ENCODE results near the gene IRF2BPL.

The IRF2BPL gene

DNA sequence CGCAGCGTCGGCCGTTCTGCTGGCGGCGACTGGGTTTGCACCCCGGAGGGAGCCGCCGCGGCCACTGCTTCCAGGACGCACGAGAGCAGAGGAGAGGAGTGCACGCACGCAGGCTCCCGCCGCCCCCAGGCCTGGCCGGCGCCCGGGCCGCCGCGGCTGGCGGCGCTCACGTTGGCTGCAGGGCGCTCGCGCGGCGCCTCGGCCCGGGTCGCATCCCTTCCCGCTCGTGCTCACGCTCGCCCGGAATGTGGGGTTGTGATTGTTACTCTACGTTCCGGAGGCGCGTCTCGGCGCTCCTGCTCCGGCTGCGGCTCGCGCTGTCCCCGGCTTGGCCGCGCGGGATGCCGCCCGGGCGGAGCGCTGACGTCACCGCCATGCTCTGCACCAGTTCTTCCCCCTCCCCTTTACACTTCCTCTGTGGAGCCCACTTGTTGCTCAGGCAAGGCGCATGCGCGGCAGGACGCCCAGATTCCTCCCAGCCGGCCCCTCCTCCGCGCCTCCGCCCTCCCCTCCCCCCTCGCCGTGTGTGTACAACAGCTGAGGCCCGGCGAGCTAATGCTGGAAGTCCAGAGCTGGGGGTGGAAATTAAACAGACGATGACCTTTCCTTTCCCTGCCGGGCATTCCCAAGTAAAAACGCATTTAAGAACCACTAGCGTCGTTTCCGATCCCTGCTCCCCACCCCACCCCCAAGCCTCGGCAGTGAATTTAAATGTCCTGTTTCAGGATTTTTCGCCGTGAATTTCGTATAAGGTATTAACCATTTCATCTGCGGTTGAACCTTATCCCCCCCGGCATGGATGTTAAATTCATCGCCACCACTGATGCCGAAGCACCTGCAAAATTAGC lies at the start of gene IRF2BPL:
TSS of gene IRF2BPL (minus strand) at position 325 of the 848 bp plus-strand sequence. CDS start 916 bp downstream, outside the sequence.
- peak; percentile 96 to 97 for DNase-seq

GRCh38 chr14:77077040-77077439 lies 48.5 kb upstream of the IRF2BPL start:
- no peak for DNase-seq

DNA sequence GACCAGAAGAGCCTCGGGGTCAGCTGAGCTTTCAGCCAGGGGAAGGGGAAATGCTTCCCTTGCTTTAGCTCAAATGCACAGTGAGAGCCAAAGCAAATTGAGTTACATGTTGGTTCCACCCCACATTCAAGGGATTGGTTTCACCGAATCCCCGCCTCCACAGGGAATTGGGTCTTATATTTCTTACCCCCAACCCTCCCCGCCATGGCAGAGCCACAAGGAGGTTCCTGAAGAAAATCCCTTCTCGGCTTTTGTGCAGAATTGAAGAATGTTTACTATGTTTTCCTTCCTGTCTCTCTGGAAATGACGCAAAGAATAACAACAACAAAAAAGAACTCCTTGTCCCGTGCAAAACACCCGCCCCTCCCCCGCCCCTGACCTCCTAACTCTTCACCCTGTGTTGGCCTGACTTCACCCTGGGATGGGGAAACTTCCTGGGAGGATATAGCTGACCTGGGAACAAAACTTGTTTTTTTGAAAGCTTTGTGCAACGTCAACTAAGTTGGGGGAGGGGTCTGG lies 47.7 kb upstream of the IRF2BPL start:
- no peak for DNase-seq

DNA sequence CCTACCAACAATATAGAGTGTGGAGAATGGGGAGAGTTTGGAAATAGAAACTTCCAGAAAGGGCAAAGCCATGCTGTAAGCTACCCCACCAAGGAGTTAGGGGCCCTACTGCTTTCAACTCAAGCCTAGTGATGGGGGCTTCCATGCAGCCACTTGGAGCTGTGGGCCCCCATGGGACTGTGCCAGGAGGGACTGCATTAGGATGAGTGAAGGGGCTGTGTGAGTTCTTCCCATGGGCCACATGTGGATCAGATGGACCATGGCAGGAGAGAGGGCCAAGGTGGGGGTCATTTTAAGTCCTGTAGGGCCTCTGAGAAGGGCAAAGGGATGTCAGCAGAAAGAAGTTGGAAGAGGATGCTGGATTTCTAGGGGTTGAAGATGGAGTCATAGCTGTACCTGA lies 46.5 kb upstream of the IRF2BPL start:
- no peak for DNase-seq

GRCh38 chr14:77071938-77072388 lies 43.5 kb upstream of the IRF2BPL start:
- DNase-seq = no peak

GRCh38 chr14:77069551-77069950 lies 41.0 kb upstream of the IRF2BPL start:
- DNase-seq = no peak

DNA sequence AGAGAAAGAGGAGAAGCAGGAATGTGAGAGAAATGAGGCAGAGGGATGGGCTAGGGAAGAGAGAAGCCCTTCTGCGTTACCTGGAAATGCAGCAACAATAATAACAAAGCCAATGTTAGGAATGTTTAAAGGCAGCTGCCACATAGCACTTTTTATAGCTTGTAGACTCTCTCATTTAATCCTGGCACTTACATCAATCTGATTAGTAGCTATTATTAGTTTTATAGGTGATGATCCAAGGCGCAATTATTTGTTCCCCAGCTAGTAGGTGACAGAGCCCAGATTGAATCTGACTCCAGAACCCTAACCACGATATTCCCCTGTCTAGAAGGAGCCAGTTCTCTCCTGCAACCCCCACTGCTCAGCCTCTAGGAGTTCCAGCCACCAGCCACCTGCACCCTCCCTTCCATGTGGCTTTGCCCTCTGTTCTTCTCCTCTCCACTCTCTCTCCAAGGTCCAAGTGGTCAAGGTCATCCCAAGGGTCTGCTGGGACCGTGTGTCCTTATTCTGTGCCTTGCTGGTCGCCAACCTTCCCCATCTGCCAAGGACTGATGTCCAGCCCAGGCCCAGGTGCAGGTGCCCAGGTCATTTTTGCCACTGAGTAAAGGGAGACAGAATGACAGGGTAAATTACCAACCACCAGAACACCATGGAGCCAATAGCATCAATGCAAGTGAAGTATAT lies 40.2 kb upstream of the IRF2BPL start:
- no peak for DNase-seq

DNA sequence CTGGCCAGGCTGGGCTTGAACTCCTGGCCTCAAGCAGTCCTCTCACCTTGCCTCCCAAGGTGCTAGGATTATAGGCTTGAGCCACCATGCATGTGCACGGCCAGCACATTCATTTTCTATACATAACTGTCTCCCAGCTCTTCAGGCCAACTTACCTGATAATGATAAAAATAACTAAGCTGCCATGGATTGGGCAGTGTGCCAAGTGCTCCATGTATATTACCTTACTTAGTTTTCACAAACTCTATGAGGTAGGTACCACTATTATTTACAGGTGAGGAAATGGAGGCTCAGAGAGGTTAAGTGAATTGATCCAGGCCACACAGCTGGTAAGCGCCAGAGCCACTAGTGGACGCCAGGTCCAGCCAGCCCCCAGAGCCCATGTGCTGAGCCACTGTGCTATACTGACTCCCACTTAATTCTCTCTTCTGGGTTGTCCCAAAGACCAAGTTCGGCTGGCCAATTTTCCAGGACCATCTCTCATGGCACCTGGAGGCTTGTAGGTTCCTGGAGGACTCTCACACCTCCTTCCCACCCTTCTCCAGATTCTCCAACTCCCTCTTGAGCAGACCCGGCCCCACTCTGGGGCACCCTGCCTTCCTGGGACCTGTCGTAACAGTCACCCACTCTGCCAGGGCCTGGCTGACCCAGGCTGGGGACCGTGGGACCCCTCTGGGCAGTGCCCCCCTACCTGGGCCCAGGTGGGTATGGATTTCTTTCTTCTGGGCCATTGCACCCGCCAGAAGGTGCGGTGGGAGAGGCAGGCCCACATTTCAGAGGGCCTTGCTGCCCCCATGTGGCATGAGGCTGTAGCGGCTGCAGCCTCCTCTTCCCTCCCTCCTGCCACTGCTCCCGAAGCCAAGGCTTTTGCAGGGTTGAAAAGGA lies 39.4 kb upstream of the IRF2BPL start:
- peak; percentile 60 to 61 for DNase-seq

GRCh38 chr14:77066578-77067172 lies 38.2 kb upstream of the IRF2BPL start:
- DNase-seq = no peak

DNA sequence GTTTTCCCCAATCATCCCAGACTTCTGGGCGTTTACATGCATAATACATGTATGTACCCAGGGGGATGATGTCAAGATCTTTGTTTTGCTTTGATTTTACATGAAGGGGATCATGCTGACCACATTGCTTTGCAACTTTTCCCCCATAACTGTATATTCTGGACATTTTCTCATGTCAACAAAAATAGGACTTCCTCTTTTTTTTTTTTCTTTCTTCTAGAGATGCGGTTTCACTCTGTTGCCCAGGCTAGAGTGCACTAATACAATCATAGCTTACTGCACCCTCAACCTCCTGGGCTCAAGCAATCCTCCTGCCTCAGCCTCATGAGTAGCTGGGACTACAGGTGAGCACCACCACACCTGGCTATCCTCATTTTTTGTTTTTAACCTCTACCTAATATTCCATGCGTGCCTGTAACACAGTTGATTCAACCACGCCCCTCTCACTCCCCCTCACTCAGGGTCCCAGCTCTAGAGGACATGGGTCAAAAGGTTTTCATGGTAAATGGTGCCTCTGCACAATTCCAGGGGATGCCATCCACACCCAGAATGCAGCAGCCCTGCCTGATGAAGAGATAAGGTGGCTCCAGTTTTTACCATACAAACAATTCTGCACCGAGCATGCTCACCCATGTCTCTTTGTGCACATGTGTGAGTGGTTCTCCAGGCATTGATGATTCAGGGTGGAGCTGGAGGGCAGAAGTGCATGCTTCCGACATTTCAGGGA lies 37.5 kb upstream of the IRF2BPL start:
- no peak for DNase-seq

DNA sequence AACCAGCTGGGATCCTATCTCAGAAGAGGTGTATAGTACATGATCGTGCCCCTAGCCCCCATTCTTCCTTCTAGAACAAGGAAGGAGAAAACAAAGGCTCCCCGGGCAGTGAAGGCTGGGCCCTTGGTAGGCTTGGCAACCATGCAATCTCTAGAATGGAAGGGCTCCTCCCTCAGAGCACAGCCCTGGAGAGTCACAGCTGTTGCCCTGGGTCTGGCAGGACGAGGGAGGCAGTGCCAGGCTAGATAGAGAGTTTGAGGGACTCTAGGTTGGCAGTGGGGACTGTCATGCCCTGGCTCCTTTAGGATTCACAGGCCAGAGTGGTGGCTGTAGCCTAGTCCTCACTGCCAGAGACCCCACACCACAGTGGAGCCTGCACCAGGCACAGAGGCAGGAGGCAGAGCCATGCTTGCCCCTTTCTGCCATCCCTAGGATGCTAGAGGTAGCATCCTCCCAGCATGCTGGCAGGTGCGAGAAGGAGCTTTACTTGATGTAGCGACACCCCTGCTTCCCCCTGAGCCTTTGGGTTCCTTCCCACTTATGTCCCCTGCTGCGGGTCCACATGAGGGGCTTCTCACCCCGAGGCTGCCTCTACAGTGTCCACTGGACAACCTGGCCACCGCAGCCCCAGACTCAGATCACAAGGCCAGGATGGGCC lies 36.1 kb upstream of the IRF2BPL start:
- DNase-seq = no peak

- no peak for DNase-seq
Measured at GRCh38 chr14:77063571-77064171, 35.2 kb upstream of the IRF2BPL start.

- no peak for DNase-seq
Measured at GRCh38 chr14:77062261-77062660, 33.8 kb upstream of the IRF2BPL start.

DNA sequence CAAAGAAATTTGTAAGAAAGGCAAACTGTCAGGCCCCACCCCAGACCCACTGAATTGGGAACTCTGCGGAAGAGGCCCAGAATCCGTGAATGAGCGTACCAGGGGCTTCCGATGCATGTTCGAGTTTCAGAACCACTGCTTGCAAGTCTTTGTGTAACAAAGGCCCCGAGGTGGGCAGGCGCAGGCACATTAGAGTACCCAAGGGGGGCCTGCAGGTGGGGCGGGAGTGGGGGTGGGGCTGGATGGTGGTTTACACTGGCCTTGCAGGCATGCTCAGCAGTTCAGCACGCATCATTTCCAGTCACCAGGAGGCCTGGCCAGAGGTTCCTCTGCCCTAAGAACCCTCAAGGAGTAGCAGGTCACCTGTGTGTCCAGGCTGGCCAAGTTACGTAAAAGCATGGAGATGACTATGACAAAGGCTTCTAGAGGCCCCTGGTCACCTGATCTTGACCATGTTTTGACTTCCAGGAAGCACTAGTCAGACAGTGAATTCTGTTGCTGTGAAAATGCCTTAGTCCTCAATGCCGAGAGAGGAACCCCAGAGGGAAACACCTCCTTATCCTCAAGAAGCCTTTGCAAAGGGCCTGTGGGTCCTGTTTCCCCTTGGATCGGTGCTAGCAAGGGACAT lies 33.2 kb upstream of the IRF2BPL start:
- DNase-seq = no peak

DNA sequence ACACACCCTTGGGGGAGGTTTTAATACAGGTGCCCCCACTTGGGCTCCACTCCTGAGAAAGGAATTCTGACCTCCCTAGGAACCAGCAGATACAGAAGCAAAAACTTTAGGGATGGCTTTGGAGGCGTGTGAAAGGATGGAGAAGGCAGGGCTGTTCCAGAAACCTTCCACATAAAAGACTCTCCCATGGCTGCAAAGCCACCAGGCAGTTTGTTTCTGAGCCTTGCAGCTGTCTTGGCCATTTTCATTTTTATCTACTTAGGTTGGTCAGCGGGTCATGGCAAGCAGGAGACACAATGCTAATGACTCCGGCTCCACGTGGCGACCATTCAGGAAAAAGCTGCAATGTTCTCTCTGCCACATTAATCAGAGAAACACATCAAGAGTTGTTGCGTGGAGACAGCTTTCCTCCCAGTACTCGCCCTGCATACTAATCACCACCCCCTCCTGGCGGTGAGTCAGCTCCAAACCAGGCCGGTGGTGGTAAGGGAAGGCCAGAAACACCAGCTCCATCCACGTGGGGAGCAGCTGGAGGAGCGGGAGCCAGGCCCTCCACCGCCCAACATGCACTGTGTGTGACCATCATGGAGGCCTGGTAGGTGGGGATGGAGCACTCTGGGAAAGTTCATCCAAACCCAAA lies 30.9 kb upstream of the IRF2BPL start:
- peak in 1 of 2 donors; percentile 41 for DNase-seq

- no peak for DNase-seq
Measured at GRCh38 chr14:77058785-77059184, 30.3 kb upstream of the IRF2BPL start.

GRCh38 chr14:77058117-77058516 lies 29.6 kb upstream of the IRF2BPL start:
- DNase-seq = no peak

DNA sequence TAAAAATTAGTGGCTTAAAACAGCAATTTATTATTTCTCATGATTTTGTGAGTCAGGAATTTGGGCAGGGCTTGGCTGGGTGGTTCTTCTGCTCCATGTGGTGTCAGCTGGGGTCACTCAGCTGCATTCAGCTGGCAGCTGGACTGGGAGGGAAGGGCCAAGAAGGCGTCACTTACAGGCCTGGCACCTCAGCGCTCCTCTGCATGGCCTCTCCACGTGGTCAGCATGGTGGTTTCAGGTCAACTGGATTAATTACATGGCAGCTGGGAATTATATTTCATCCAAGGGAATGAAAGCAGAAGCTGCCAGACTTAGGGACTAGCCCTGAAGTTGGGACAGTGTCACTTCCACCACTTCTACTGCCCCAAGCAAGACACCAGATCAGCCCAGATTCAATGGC lies 27.5 kb upstream of the IRF2BPL start:
- DNase-seq = no peak

GRCh38 chr14:77055306-77055705 lies 26.8 kb upstream of the IRF2BPL start:
- DNase-seq = peak in 1 of 2 donors; percentile 41

All from CD4-positive, alpha-beta T cell treated with Interleukin-1 beta for 1 hour (primary cell).